GM18909 (cell line): Measurements from ENCODE around the gene LMNTD1.
A peak's percentile ranks its signal among the peaks of the same experiment; 100 is the strongest.
"Not testable (repeated sequence)": the region's sequence is repeated elsewhere in the genome, so short reads cannot be mapped to it uniquely, and the experiment has no call there.

ENCODE experiments used
- ATAC-seq: cut with Tn5 transposase; IDR thresholded peaks from one replicate; pipeline ENCODE4 v1.9.1; 2021; ENCODE audit warnings: mild to moderate bottlenecking; ENCODE audit not compliant: unreplicated experiment, poor library complexity

Gene LMNTD1

DNA sequence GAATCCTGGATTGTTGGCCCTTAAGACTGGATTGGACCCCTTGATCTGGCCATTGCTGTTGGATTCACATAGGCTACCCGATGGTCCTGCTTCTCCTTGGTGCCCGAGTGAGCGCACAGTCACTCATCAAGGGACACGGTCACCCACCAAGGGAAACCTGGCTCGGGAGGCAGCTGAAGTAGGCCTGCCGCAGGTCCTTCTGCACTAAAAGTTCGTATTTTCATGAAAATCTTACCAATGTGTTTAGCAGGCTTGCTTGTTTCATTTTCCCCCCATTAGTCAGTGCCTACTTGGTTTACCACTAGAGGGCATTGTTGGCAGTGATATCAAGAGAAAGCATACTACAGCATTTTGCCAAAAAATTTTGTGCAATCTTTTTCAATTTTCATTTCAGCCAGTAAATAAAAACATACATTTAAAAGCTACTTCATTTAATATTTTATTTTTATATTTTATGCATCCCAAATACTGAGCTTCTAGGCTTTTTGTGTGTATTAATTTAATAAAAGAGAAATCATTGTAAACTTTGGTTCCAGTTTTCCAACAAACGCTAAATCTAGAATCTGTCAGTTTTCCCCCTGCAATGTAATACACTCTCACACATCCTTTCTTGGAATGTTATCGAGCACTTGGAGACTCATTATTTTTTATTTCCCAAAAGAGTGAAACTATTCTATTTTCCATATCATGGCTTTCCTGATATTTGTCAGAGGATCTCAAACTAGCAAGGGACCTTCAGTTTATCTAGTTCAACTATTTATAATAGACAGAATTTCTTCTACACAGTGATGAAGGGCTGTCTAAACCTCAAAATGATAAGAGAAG lies 116.7 kb downstream of the LMNTD1 start:
- peak; percentile 71 for ATAC-seq

DNA sequence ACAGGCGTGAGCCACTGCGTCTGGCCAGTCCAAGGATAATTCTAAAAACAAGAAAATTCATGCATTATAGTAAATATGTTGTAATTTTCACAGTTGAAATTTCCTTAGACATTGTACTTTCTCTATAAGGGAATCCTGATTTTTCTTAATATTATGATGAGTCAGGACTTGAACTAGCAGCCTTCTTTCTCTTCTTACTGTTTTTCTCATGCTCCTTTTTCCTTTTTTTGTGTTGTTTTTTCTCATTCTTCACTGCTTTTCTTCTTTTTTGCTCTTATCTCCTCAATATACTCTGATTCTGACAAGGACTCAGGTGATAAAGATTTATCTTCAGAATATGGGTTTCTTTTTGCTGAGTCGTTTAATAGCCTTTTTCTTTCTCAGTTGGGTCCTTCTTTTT lies 117.7 kb downstream of the LMNTD1 start:
- no peak for ATAC-seq

DNA sequence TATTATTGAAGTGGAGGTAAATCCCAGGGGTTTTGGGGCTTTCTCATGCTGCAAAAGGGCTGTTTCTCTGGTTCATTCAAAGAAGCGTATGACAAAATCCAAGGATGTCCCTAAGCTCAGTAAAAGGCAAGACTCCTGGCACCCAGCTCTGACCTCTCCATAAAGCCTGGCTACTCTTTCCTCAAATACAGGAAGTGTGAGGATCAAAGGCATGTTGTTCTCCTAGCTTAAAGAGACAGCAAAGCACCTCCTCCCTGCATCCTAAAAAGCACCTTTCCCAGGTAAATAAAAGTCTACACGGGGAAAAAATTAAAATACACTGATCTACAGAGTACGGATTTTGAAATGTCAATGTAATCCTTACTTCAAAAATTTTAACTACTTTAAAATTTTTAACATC lies 118.6 kb downstream of the LMNTD1 start:
- ATAC-seq, result no peak

DNA sequence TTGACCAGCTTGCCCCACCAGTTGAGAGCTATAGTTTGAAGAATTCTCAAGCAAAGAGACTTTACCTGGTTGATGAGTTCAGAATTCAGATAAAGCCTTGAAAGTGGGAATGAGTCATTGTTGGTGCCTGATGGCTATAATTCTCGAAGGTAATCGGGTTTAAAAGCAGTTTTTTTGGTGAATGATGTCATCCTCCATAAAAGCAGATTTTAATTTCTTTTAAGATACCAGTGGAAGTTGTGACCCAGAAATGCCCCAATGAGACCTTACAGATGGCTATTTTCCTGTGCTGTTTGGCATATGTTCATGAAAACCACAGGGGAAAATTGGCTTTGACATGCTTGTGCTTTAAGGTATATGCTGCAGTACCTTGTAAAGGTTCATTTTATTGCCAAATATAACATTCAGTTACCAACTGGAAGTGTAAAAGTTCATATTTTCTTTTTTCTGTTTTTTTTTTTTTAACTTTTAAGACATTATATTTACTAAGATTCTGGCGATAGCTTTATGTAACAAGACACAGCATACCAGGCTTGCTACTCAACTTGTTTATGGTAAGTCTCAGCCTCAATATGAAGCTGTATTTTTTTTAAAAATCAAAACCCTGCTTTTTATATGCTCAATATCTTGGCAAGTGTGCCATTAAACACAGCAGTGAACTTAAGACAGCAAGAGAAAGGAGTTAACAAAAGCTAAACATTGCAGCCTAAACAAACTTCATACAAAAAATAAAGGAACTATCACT lies 119.3 kb downstream of the LMNTD1 start:
- ATAC-seq, result no peak

DNA sequence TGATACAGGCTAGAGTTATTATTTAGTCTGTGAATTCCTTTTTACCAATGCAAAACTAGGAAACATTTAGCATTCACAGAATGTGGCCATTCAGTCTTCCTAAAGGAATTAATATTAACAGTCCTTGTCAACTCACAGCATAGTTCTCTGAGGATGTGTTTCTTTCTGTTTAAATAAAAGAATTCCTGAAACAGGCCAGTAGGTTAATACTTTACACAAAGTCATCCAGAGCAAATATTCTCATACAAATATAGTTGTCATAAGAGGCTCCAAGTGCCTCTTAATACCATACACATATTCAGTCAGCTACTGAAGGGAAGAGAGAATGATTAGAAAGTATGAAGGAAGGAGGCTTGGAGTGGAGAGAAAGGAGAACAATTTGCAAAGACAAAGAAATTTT lies 120.1 kb downstream of the LMNTD1 start:
- ATAC-seq, result no peak

DNA sequence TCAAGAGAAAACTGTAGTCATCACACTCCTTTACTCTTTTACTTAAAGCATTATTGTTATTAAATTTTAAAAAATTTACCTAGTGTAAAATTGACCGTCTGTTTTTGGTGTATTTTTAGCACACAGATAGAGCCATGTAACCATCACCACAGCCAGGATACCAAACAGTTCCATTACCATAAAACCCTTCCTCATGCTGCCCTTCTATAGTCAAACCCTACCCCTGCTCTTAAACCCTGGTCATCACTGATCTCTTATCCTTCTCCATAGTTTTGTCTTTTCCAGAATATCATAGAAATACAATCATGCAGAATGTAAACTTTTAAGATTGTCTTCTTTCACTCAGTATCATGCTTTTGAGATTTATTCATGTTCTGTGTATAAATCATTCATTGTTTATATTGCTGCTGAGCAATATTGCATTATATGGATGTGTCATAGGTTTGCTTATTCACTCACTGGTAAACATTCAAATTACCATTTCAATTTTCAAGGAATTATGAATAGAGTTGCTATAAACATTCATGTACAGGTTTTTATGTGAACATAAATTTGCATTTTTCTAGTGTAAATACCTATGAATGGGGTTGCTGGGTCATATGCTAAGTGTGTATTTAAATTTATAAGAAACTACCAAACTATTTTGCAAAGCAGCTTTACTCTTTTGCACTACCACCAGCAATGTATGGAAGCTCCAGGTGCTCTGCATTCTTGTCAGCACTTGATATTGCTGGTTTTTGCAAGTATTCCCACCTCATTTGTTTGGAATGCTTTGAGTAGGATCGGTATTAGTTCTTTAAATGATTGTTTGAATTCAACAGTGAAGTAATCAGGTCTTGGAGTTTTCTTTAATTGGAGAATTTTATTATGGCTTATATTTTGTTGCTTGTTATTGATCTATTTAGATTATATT lies 125.5 kb downstream of the LMNTD1 start:
- no peak for ATAC-seq

DNA sequence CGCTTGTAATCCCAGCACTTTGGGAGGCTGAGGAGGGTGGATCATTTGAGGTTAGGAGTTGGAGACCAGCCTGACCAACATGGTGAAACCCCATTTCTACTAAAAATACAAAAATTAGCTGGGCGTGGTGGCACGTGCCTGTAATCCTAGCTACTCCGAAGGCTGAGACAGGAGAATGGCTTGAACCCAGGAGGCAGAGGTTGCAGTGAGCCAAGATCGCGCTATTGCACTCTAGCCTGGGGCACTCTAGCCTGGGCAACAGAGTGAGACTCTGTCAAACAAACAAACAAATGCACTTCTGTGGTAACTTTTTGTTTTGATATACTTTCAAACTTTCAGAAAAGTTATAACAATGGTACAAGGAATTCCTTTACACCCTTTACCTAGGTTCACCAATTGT lies 126.3 kb downstream of the LMNTD1 start:
- ATAC-seq, result not testable (repeated sequence)
